Cardiac muscle cell (in vitro differentiated cells and primary cell): ENCODE results near the gene MRPL41. TPM values are rescaled to one million over a fixed set of nuclear protein-coding genes. Genes with fewer than 3 reads are reported as not detected.

Experiments
- DNase-seq, 2 donors: peaks; one replicate each; pipeline versions ENCODE4 v3.0.0 to v3.0.0-alpha.2; 2010 to 2017; ENCODE audit warnings: low read depth in 1 of 2, low spot score in 1 of 2
- H3K27ac ChIP-seq: fragments of 200-600 bp; sonication (generic); 2 replicates; pipeline ENCODE4 v1.5.1; 2016
- H3K27me3 ChIP-seq: fragments of 200-600 bp; sonication (generic); 2 replicates; pipeline ENCODE4 v1.6.0; 2016; ENCODE audit warnings: control low read depth
- H3K36me3 ChIP-seq: fragments of 200-600 bp; sonication (generic); 2 replicates; pipeline ENCODE4 v1.5.1; 2016; ENCODE audit warnings: control low read depth
- H3K4me1 ChIP-seq: fragments of 200-600 bp; sonication (generic); 2 replicates; pipeline ENCODE4 v1.8.1; 2017; ENCODE audit warnings: low read depth, mild to moderate bottlenecking, mixed run types
- H3K4me3 ChIP-seq: fragments of 200-600 bp; sonication (generic); 2 replicates; pipeline ENCODE4 v1.5.1; 2016; ENCODE audit warnings: mild to moderate bottlenecking
- H3K9me3 ChIP-seq: fragments of 200-600 bp; sonication (generic); 2 replicates; pipeline ENCODE4 v1.5.1; 2017; ENCODE audit warnings: low read depth, mild to moderate bottlenecking, control low read depth
- CTCF ChIP-seq: IDR thresholded peaks from 2 replicates; pipeline ENCODE4 v1.5.1; 2012; ENCODE audit warnings: low read depth, mild to moderate bottlenecking, low read length
- polyA plus RNA-seq: library from polyadenylated mRNA; unstranded; fragments of >200 nt; fragmentation: Nextera tagmentation; extraction: Ambion mirVana; gene quantifications from 2 replicates; pipeline ENCODE4 v1.2.1, GENCODE V29; 2016
- total RNA-seq: library from RNA; depleted of rRNA; stranded (reverse); fragments of >200 nt; gene quantifications from 2 replicates; pipeline ENCODE4 v1.2.3, GENCODE V29; 2016

Gene MRPL41
- total and polyA plus RNA-seq, 2 experiments from 2014 or later: 70.2 to 111 TPM

- no peaks in the 10 kb centered on the region for H3K27me3 ChIP-seq
- no peak overlapping the region for H3K4me3 ChIP-seq
- H3K9me3 ChIP-seq: no peaks in the 10 kb centered on the region
- TF ChIP-seq CTCF: no peak
- no peaks in the 10 kb centered on the region for H3K4me1 ChIP-seq
- H3K36me3 ChIP-seq: peaks cover 12% of the 10 kb centered on the region
- DNase-seq: no peak
- H3K27ac ChIP-seq: no peak overlapping the region
Observed at GRCh38 chr9:137569609-137570203, 18.0 kb downstream of the MRPL41 start.

- Histone ChIP-seq H3K27ac (no peak overlapping the region), H3K36me3 (peaks cover 12% of the 10 kb centered on the region), H3K9me3 (no peaks in the 10 kb centered on the region), H3K27me3 (no peaks in the 10 kb centered on the region), H3K4me3 (no peak overlapping the region), H3K4me1 (peaks cover 4% of the 10 kb centered on the region)
- TF ChIP-seq CTCF: no peak
- no peak for DNase-seq
Observed at GRCh38 chr9:137570566-137570965, 18.9 kb downstream of the MRPL41 start.

DNA sequence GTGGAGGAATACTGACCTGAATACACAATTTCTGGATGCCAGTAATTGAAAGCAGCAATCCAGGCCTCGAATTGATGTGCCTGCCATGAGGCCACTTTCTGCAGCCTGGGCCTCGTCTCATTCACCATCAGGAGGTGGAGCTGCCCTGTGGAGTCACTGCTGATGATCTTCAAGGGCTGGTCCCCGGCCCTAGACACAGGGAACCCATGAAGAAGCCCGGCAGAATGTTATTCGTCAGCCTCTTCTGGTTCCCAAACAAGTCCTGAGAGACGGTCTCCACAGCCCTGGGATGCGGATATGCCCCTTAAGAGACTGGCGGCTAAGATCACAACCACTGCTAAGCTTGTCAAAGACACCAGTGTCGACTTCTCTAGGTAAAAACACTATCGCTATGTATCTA lies 22.5 kb downstream of the MRPL41 start:
- Histone ChIP-seq H3K27ac (peak overlapping the region; percentile 85), H3K27me3 (no peaks in the 10 kb centered on the region), H3K36me3 (peaks cover 12% of the 10 kb centered on the region), H3K9me3 (no peaks in the 10 kb centered on the region), H3K4me1 (peaks cover 28% of the 10 kb centered on the region), H3K4me3 (no peak overlapping the region)
- no peak for DNase-seq
- TF ChIP-seq CTCF: no peak

DNA sequence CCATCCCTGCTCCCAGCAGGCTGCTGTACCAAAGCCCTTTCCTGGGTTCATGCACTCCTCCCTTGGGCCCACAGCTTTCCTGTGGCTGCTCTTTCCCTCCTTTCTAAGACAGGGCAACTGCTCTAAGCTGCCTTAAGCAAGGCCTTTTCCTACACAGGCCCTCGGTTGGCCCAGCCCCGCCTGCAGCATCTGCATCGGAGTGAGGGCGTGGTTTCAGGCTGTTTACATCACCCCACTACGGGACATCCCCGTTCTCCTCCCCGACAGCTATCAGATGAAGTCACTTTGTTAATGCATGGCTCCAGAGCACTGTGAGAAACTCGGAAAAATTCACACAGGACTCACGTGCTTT lies 23.7 kb downstream of the MRPL41 start:
- DNase-seq: no peak
- peak overlapping the region; percentile 85 for H3K27ac ChIP-seq
- H3K36me3 ChIP-seq: peaks cover 12% of the 10 kb centered on the region
- no peaks in the 10 kb centered on the region for H3K27me3 ChIP-seq
- peaks cover 29% of the 10 kb centered on the region for H3K4me1 ChIP-seq
- H3K9me3 ChIP-seq: no peaks in the 10 kb centered on the region
- H3K4me3 ChIP-seq: no peak overlapping the region
- no peak for TF ChIP-seq CTCF

GRCh38 chr9:137575716-137576411 lies 24.2 kb downstream of the MRPL41 start:
- H3K27me3 ChIP-seq: no peaks in the 10 kb centered on the region
- peaks cover 12% of the 10 kb centered on the region for H3K36me3 ChIP-seq
- H3K27ac ChIP-seq: peak overlapping the region; percentile 85
- no peak overlapping the region for H3K4me3 ChIP-seq
- DNase-seq: peak in 1 of 2 donors; percentile 46
- peaks cover 29% of the 10 kb centered on the region for H3K4me1 ChIP-seq
- no peaks in the 10 kb centered on the region for H3K9me3 ChIP-seq
- TF ChIP-seq CTCF: no peak
